BJ (cell line): ENCODE data around the gene PATJ. TPM values are rescaled to one million over a fixed set of nuclear protein-coding genes. Genes with fewer than 3 reads are reported as not detected.

Experiments used
- CTCF ChIA-PET: fragments of 350-600 bp; formaldehyde crosslinking; extraction: SDS; loops from one replicate; lab custom pipeline; 2021; ENCODE audit warnings: antibody characterized with exemption, inconsistent platforms; lab: Yijun Ruan, JAX
- POLR2A ChIA-PET: fragments of 300-600 bp; sonication (Branson Sonifier 250); formaldehyde crosslinking; extraction: SDS; loops from one replicate; lab custom pipeline; 2021; ENCODE audit warnings: antibody characterized with exemption; lab: Charles Lee
- DNase-seq: peaks from one replicate; pipeline ENCODE4 v3.0.0-alpha.2; 2011; ENCODE audit warnings: low read depth
- H3K27me3 ChIP-seq: 2 replicates; pipeline ENCODE4 v1.6.0; 2011; ENCODE audit warnings: low read length; ENCODE audit not compliant: control insufficient read depth, insufficient read depth
- H3K36me3 ChIP-seq: 2 replicates; pipeline ENCODE4 v1.5.1; 2011; ENCODE audit warnings: low read length; ENCODE audit not compliant: control insufficient read depth, insufficient read depth
- H3K4me3 ChIP-seq: 2 replicates; pipeline ENCODE4 v1.5.1; 2011; ENCODE audit warnings: low read depth, mild to moderate bottlenecking, control low read depth, low read length
- CTCF ChIP-seq: IDR thresholded peaks from 2 replicates; pipeline ENCODE4 v1.5.1; 2011; ENCODE audit warnings: low read depth, mild to moderate bottlenecking, control low read depth, inconsistent platforms, low read length, moderate library complexity; ENCODE audit not compliant: insufficient read depth
- polyA plus RNA-seq: library from polyadenylated mRNA; depleted of rRNA; stranded (reverse); fragments of >200 nt; gene quantifications from 2 replicates; pipeline ENCODE4 v1.2.3, GENCODE V29; 2011

Gene PATJ
- polyA plus RNA-seq, 1 experiment: 3.0 TPM

GRCh38 chr1:62025154-62025553, 282.9 kb downstream of the PATJ start:
- Histone ChIP-seq H3K4me3 (no peak overlapping the region), H3K36me3 (no peaks in the 10 kb centered on the region), H3K27me3 (no peaks in the 10 kb centered on the region)
- POLR2A ChIA-PET: no interaction called here
- CTCF ChIA-PET: interaction anchor here (0.6 kb wide), 1 partner anchor 89 kb away, joined by 4 read pairs; no protein-coding TSS in a partner anchor
- no peak for DNase-seq
- no peak for TF ChIP-seq CTCF

- H3K4me3 ChIP-seq: no peak overlapping the region
- no peak for TF ChIP-seq CTCF
- POLR2A ChIA-PET: no interaction called here
- CTCF ChIA-PET: no interaction called here
- no peaks in the 10 kb centered on the region for H3K27me3 ChIP-seq
- no peaks in the 10 kb centered on the region for H3K36me3 ChIP-seq
- no peak for DNase-seq
Measured at GRCh38 chr1:62025892-62026291, 283.6 kb downstream of the PATJ start.

- ChIA-PET CTCF (no interaction called here), POLR2A (no interaction called here)
- no peak overlapping the region for H3K4me3 ChIP-seq
- no peak for DNase-seq
- H3K36me3 ChIP-seq: no peaks in the 10 kb centered on the region; the same call in 1 of the 2 replicates
- no peak for TF ChIP-seq CTCF
- H3K27me3 ChIP-seq: no peaks in the 10 kb centered on the region
Measured at GRCh38 chr1:62029704-62030103, 287.4 kb downstream of the PATJ start.

- CTCF ChIA-PET: interaction anchor here (0.6 kb wide), 1 partner anchor 1933 kb away, joined by 3 read pairs; no protein-coding TSS in a partner anchor
- H3K4me3 ChIP-seq: no peak overlapping the region
- H3K27me3 ChIP-seq: no peaks in the 10 kb centered on the region
- TF ChIP-seq CTCF: no peak
- POLR2A ChIA-PET: no interaction called here
- H3K36me3 ChIP-seq: no peaks in the 10 kb centered on the region; the same call in 1 of the 2 replicates
- no peak for DNase-seq
Measured at GRCh38 chr1:62034790-62035189, 292.5 kb downstream of the PATJ start.

- no peak for TF ChIP-seq CTCF
- POLR2A ChIA-PET: no interaction called here
- no peak for DNase-seq
- CTCF ChIA-PET: no interaction called here
- no peaks in the 10 kb centered on the region for H3K36me3 ChIP-seq
- H3K27me3 ChIP-seq: no peaks in the 10 kb centered on the region
- H3K4me3 ChIP-seq: no peak overlapping the region
Measured at GRCh38 chr1:62037274-62037673, 295.0 kb downstream of the PATJ start.
